HepG2 (cell line): Measurements from ENCODE around the gene AUH. TPM values are rescaled to one million over a fixed set of nuclear protein-coding genes. Genes with fewer than 3 reads are reported as not detected.

Source experiments
- ARHGAP35 ChIP-seq: sonication (generic); formaldehyde crosslinking; IDR thresholded peaks from 2 replicates; pipeline ENCODE4 v1.9.0; 2022; ENCODE audit warnings: mild to moderate bottlenecking, inconsistent platforms, moderate library complexity, missing genetic modification reagents, borderline replicate concordance
- CHD4 ChIP-seq: fragments of 200-600 bp; sonication (generic); IDR thresholded peaks from 2 replicates; pipeline ENCODE4 v1.7.0; 2017; ENCODE audit warnings: mild to moderate bottlenecking, low read length, borderline replicate concordance
- HNF4A ChIP-seq: sonication (generic); formaldehyde crosslinking; IDR thresholded peaks from 2 replicates; pipeline ENCODE4 v1.4.0; 2020; ENCODE audit warnings: missing genetic modification reagents
- KDM6A ChIP-seq: IDR thresholded peaks from 2 replicates; pipeline ENCODE4 v1.6.1; 2016; ENCODE audit warnings: low read depth
- MED1 ChIP-seq: sonication (generic); formaldehyde crosslinking; IDR thresholded peaks from 2 replicates; pipeline ENCODE4 v1.4.0; 2020; ENCODE audit warnings: missing genetic modification reagents
- NFE2L1 ChIP-seq: sonication (generic); formaldehyde crosslinking; IDR thresholded peaks from 2 replicates; pipeline ENCODE4 v1.4.0; 2020; ENCODE audit warnings: missing genetic modification reagents, mild to moderate bottlenecking, borderline replicate concordance
- NR2C2 ChIP-seq: sonication (generic); formaldehyde crosslinking; IDR thresholded peaks from 2 replicates; pipeline ENCODE4 v1.4.0; 2020; ENCODE audit warnings: missing genetic modification reagents, mild to moderate bottlenecking, moderate library complexity, borderline replicate concordance
- PAF1 ChIP-seq: IDR thresholded peaks from 2 replicates; pipeline ENCODE4 v1.6.1; 2016; ENCODE audit warnings: missing genetic modification reagents, missing compliant biosample characterization
- SETDB1 ChIP-seq: sonication (generic); formaldehyde crosslinking; IDR thresholded peaks from 2 replicates; pipeline ENCODE4 v1.5.1; 2020; ENCODE audit warnings: missing genetic modification reagents, mild to moderate bottlenecking, borderline replicate concordance
- TARDBP ChIP-seq: sonication (generic); formaldehyde crosslinking; IDR thresholded peaks from 2 replicates; pipeline ENCODE4 v1.8.0; 2022; ENCODE audit warnings: mild to moderate bottlenecking, missing genetic modification reagents
- ZIK1 ChIP-seq: sonication (generic); formaldehyde crosslinking; IDR thresholded peaks from 2 replicates; pipeline ENCODE4 v1.5.0; 2020; ENCODE audit warnings: mild to moderate bottlenecking, low read depth, missing genetic modification reagents, borderline replicate concordance
- ZNF274 ChIP-seq: sonication (generic); formaldehyde crosslinking; IDR thresholded peaks from 2 replicates; pipeline ENCODE4 v1.5.1; 2020; ENCODE audit warnings: mild to moderate bottlenecking, missing genetic modification reagents
- ZNF343 ChIP-seq: sonication (generic); formaldehyde crosslinking; IDR thresholded peaks from 2 replicates; pipeline ENCODE4 v1.4.0; 2020; ENCODE audit warnings: mild to moderate bottlenecking, missing genetic modification reagents
- ZNF577 ChIP-seq: sonication (generic); formaldehyde crosslinking; IDR thresholded peaks from 2 replicates; pipeline ENCODE4 v1.4.0; 2020; ENCODE audit warnings: mild to moderate bottlenecking, low read depth, missing genetic modification reagents, borderline replicate concordance
- ZNF674 ChIP-seq: sonication (generic); formaldehyde crosslinking; IDR thresholded peaks from 2 replicates; pipeline ENCODE4 v1.5.0; 2020; ENCODE audit warnings: low read depth, mild to moderate bottlenecking, missing genetic modification reagents
- ZNF790 ChIP-seq: sonication (generic); formaldehyde crosslinking; IDR thresholded peaks from 2 replicates; pipeline ENCODE4 v1.8.0; 2022; ENCODE audit warnings: missing genetic modification reagents, mild to moderate bottlenecking, borderline replicate concordance
- polyA plus RNA-seq, 8 experiments: library from polyadenylated mRNA; depleted of rRNA in 3 of 8; stranded (reverse) in 7 of 8; unstranded in 1 of 8; fragments of >200 nt; fragmentation: Illumina TruSeq in 4 of 8; extraction: Trizol in 4 of 8; gene quantifications; 2 replicates each; pipeline versions ENCODE4 v1.2.1 to v1.2.3, GENCODE V29; 2011 to 2016; ENCODE audit warnings: low read depth in 4 of 8, missing spikeins in 1 of 8, mixed read lengths in 1 of 8; ENCODE audit not compliant: insufficient read depth in 1 of 8
- total RNA-seq, 5 experiments: library from RNA; depleted of rRNA; stranded (reverse); fragments of >200 nt; fragmentation: Illumina TruSeq; extraction: Trizol; gene quantifications; 2 replicates each; pipeline ENCODE4 v1.2.3, GENCODE V29; 2016; ENCODE audit warnings: low read depth in 1 of 5
- TF ChIP-seq, protein P1 (sequence below): sonication (generic); formaldehyde crosslinking; IDR thresholded peaks from 2 replicates; pipeline ENCODE4 v1.4.0; 2020; ENCODE audit warnings: missing genetic modification reagents
- TF ChIP-seq, protein P2 (sequence below): sonication (generic); formaldehyde crosslinking; IDR thresholded peaks from 2 replicates; pipeline ENCODE4 v1.8.1; 2023; ENCODE audit warnings: mild to moderate bottlenecking, missing genetic modification reagents
- TF ChIP-seq, protein P3 (sequence below): sonication (generic); formaldehyde crosslinking; IDR thresholded peaks from 2 replicates; pipeline ENCODE4 v1.5.0; 2020; ENCODE audit warnings: mild to moderate bottlenecking, missing genetic modification reagents, moderate library complexity
- TF ChIP-seq, protein P4 (sequence below): IDR thresholded peaks from 2 replicates; pipeline ENCODE4 v1.6.1; 2012; ENCODE audit warnings: inconsistent platforms
- TF ChIP-seq, protein P5 (sequence below): sonication (generic); formaldehyde crosslinking; IDR thresholded peaks from 2 replicates; pipeline ENCODE4 v1.5.0; 2020; ENCODE audit warnings: missing genetic modification reagents, mild to moderate bottlenecking, borderline replicate concordance
- TF ChIP-seq, protein P6 (sequence below): sonication (generic); formaldehyde crosslinking; IDR thresholded peaks from 2 replicates; pipeline ENCODE4 v1.4.0; 2020; ENCODE audit warnings: missing genetic modification reagents; ENCODE audit errors: not compliant biosample characterization
- TF ChIP-seq, protein P7 (sequence below): IDR thresholded peaks from 2 replicates; pipeline ENCODE4 v1.6.1; 2016; ENCODE audit warnings: missing compliant biosample characterization, missing genetic modification reagents, borderline replicate concordance

Gene AUH
- total and polyA plus RNA-seq, 2 of the 13 experiments (the other 11 are each of a cell fraction or from before 2014, with no cell fraction given), result 25.8 to 31.9 TPM

DNA sequence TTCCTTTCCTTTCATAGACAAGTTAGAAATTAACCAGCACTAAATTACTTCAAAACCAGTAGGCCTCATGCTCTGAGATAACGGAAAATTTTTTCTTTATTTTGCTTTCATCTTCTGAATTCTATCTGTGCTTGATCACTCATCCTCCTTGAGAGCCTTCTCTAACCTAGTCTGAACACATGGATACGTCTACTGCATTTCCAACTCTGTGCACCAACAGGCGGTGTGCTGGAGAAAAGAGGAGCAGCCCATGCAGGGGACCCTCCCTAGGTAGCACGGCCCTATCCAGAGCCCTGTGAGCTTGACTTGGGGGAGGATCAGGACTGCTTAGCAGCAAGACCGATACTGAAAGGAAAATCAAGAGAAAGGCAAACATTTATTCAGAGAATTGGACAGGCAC, 149.8 kb downstream of the AUH start (continued):
- TF ChIP-seq ARHGAP35 (no peak), HNF4A (CRISPR knock-in tag) (no peak), MED1 (peak; percentile 56), ZIK1 (CRISPR knock-in tag) (no peak), CHD4 (no peak), NFE2L1 (CRISPR knock-in tag) (no peak), TARDBP (CRISPR knock-in tag) (0 out of 2 replicates have a peak, but pooled peaks have one; percentile 27), ZNF790 (CRISPR knock-in tag) (no peak), ZNF674 (no peak), ZNF274 (CRISPR knock-in tag) (no peak), SETDB1 (CRISPR knock-in tag) (no peak), ZNF577 (CRISPR knock-in tag) (no peak), ZNF343 (no peak), NR2C2 (CRISPR knock-in tag) (no peak), KDM6A (no peak), PAF1 (CRISPR knock-in tag) (no peak)
- TF ChIP-seq, protein P1, sequence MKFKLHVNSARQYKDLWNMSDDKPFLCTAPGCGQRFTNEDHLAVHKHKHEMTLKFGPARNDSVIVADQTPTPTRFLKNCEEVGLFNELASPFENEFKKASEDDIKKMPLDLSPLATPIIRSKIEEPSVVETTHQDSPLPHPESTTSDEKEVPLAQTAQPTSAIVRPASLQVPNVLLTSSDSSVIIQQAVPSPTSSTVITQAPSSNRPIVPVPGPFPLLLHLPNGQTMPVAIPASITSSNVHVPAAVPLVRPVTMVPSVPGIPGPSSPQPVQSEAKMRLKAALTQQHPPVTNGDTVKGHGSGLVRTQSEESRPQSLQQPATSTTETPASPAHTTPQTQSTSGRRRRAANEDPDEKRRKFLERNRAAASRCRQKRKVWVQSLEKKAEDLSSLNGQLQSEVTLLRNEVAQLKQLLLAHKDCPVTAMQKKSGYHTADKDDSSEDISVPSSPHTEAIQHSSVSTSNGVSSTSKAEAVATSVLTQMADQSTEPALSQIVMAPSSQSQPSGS (CRISPR knock-in tag), result no peak
- TF ChIP-seq, protein P2, sequence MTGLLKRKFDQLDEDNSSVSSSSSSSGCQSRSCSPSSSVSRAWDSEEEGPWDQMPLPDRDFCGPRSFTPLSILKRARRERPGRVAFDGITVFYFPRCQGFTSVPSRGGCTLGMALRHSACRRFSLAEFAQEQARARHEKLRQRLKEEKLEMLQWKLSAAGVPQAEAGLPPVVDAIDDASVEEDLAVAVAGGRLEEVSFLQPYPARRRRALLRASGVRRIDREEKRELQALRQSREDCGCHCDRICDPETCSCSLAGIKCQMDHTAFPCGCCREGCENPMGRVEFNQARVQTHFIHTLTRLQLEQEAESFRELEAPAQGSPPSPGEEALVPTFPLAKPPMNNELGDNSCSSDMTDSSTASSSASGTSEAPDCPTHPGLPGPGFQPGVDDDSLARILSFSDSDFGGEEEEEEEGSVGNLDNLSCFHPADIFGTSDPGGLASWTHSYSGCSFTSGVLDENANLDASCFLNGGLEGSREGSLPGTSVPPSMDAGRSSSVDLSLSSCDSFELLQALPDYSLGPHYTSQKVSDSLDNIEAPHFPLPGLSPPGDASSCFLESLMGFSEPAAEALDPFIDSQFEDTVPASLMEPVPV (CRISPR knock-in tag), result no peak
- TF ChIP-seq, protein P3, sequence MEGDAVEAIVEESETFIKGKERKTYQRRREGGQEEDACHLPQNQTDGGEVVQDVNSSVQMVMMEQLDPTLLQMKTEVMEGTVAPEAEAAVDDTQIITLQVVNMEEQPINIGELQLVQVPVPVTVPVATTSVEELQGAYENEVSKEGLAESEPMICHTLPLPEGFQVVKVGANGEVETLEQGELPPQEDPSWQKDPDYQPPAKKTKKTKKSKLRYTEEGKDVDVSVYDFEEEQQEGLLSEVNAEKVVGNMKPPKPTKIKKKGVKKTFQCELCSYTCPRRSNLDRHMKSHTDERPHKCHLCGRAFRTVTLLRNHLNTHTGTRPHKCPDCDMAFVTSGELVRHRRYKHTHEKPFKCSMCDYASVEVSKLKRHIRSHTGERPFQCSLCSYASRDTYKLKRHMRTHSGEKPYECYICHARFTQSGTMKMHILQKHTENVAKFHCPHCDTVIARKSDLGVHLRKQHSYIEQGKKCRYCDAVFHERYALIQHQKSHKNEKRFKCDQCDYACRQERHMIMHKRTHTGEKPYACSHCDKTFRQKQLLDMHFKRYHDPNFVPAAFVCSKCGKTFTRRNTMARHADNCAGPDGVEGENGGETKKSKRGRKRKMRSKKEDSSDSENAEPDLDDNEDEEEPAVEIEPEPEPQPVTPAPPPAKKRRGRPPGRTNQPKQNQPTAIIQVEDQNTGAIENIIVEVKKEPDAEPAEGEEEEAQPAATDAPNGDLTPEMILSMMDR (CRISPR knock-in tag), result peak; percentile 21; the same call in 1 of the 2 replicates
- TF ChIP-seq, protein P4, sequence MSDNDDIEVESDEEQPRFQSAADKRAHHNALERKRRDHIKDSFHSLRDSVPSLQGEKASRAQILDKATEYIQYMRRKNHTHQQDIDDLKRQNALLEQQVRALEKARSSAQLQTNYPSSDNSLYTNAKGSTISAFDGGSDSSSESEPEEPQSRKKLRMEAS, result peak; percentile 49; the same call in 1 of the 2 replicates
- TF ChIP-seq, protein P5, sequence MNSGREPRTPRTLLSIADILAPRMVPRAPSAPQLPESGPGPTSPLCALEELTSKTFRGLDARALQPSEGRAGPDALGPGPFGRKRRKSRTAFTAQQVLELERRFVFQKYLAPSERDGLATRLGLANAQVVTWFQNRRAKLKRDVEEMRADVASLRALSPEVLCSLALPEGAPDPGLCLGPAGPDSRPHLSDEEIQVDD, result no peak
- TF ChIP-seq, protein P6, sequence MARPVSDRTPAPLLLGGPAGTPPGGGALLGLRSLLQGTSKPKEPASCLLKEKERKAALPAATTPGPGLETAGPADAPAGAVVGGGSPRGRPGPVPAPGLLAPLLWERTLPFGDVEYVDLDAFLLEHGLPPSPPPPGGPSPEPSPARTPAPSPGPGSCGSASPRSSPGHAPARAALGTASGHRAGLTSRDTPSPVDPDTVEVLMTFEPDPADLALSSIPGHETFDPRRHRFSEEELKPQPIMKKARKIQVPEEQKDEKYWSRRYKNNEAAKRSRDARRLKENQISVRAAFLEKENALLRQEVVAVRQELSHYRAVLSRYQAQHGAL (CRISPR knock-in tag), result no peak
- TF ChIP-seq, protein P7, sequence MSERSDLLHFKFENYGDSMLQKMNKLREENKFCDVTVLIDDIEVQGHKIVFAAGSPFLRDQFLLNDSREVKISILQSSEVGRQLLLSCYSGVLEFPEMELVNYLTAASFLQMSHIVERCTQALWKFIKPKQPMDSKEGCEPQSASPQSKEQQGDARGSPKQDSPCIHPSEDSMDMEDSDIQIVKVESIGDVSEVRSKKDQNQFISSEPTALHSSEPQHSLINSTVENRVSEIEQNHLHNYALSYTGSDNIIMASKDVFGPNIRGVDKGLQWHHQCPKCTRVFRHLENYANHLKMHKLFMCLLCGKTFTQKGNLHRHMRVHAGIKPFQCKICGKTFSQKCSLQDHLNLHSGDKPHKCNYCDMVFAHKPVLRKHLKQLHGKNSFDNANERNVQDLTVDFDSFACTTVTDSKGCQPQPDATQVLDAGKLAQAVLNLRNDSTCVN (CRISPR knock-in tag), result no peak
